A673 (cell line): ENCODE data around the gene PKM. TPM values are rescaled to one million over a fixed set of nuclear protein-coding genes. Genes with fewer than 3 reads are reported as not detected.
"Not testable (repeated sequence)": the region's sequence is repeated elsewhere in the genome, so short reads cannot be mapped to it uniquely, and the experiment has no call there.

Experiments
- BruUV-seq: library from RNA; stranded (reverse); fragments of 400-500 nt; replicated peaks from 2 replicates; lab custom pipeline; 2021; lab: Mats Ljungman, UMichigan
- CTCF ChIA-PET: fragments of 300-600 bp; sonication (Branson Sonifier 250); formaldehyde crosslinking; loops from one replicate; lab custom pipeline; 2022; ENCODE audit warnings: antibody characterized with exemption; lab: Charles Lee
- POLR2A ChIA-PET: fragments of 300-600 bp; sonication (Branson Sonifier 250); formaldehyde crosslinking; loops from one replicate; lab custom pipeline; 2022; ENCODE audit warnings: antibody characterized with exemption; ENCODE audit not compliant: low non-redundant PET; lab: Charles Lee
- DNase-seq: peaks from one replicate; pipeline ENCODE4 v3.0.0-alpha.2; 2015; ENCODE audit warnings: low spot score
- H3K27ac ChIP-seq: fragments of 200-600 bp; sonication (generic); 2 replicates; pipeline ENCODE4 v1.5.1; 2016; ENCODE audit warnings: mixed run types, low read depth, mild to moderate bottlenecking, mixed read lengths, antibody characterized with exemption, low read length; ENCODE audit not compliant: poor library complexity, severe bottlenecking
- H3K27me3 ChIP-seq: fragments of 200-600 bp; sonication (generic); replicated peaks from 2 replicates; pipeline ENCODE4 v1.6.1; 2017; ENCODE audit warnings: mixed run types, low read depth, mild to moderate bottlenecking, mixed read lengths, antibody characterized with exemption, low read length; ENCODE audit not compliant: insufficient read depth, poor library complexity
- H3K36me3 ChIP-seq: fragments of 200-600 bp; sonication (generic); 2 replicates; pipeline ENCODE4 v1.6.1; 2016; ENCODE audit warnings: mixed run types, mild to moderate bottlenecking, mixed read lengths, antibody characterized with exemption, low read length; ENCODE audit not compliant: insufficient read depth, poor library complexity, severe bottlenecking
- H3K4me1 ChIP-seq: fragments of 200-600 bp; sonication (generic); 2 replicates; pipeline ENCODE4 v1.6.1; 2017; ENCODE audit warnings: mixed run types, mild to moderate bottlenecking, mixed read lengths, antibody characterized with exemption, low read length; ENCODE audit not compliant: insufficient read depth, poor library complexity, severe bottlenecking
- H3K4me3 ChIP-seq: fragments of 200-600 bp; sonication (generic); 2 replicates; pipeline ENCODE4 v1.5.1; 2016; ENCODE audit warnings: low read depth, mixed run types, mild to moderate bottlenecking, mixed read lengths, low read length; ENCODE audit not compliant: poor library complexity, severe bottlenecking
- H3K9me3 ChIP-seq: fragments of 200-600 bp; sonication (generic); 2 replicates; pipeline ENCODE4 v1.6.1; 2016; ENCODE audit warnings: mixed run types, low read depth, mild to moderate bottlenecking, mixed read lengths, antibody characterized with exemption, low read length; ENCODE audit not compliant: poor library complexity, severe bottlenecking
- CTCF ChIP-seq: fragments of 300-800, 200-600 bp; sonication (generic); conservative IDR thresholded peaks from 2 replicates; pipeline ENCODE4 v1.5.1; 2017; ENCODE audit warnings: low read depth, mild to moderate bottlenecking, antibody characterized with exemption, low read length, moderate library complexity, mixed read lengths
- EZH2 ChIP-seq: fragments of 200-600 bp; sonication (generic); IDR thresholded peaks from 2 replicates; pipeline ENCODE4 v1.6.1; 2017; ENCODE audit warnings: borderline replicate concordance, low read depth, mild to moderate bottlenecking, mixed read lengths, antibody characterized with exemption, low read length; ENCODE audit not compliant: poor library complexity, severe bottlenecking
- intact Hi-C: fragments of 100-400 bp; cut with micrococcal nuclease; formaldehyde crosslinking; loops from one replicate; pipeline ENCODE4 v1.10.0; 2022; ENCODE audit not compliant: unreplicated experiment
- total RNA-seq: library from RNA; stranded (reverse); gene quantifications from 2 replicates; pipeline ENCODE4 v1.2.3, GENCODE V29; 2021

PKM gene
- total RNA-seq, 1 experiment from 2014 or later = 1,955 TPM

GRCh38 chr15:72173864-72174550 is 57.0 kb downstream of the PKM start:
- H3K4me3 ChIP-seq = no peak overlapping the region
- ChIA-PET POLR2A (no interaction called here), CTCF (interaction anchor here (0.6 kb wide), 1 partner anchor 131 kb away, joined by 5 read pairs; no protein-coding TSS in a partner anchor)
- H3K27me3 ChIP-seq = no peaks in the 10 kb centered on the region
- BruUV-seq = no TSS peak
- H3K4me1 ChIP-seq = no peaks in the 10 kb centered on the region
- H3K36me3 ChIP-seq = no peaks in the 10 kb centered on the region
- DNase-seq = no peak
- intact Hi-C loops = no loop called here
- H3K27ac ChIP-seq = no peak overlapping the region
- TF ChIP-seq CTCF = no peak
- TF ChIP-seq EZH2 = no peak
- no peaks in the 10 kb centered on the region for H3K9me3 ChIP-seq

- no peak overlapping the region for H3K4me3 ChIP-seq
- no peaks in the 10 kb centered on the region for H3K9me3 ChIP-seq
- no TSS peak for BruUV-seq
- no peak overlapping the region for H3K27ac ChIP-seq
- TF ChIP-seq CTCF = no peak
- no peak for TF ChIP-seq EZH2
- DNase-seq = no peak
- POLR2A ChIA-PET = no interaction called here
- H3K4me1 ChIP-seq = peaks cover under 1% of the 10 kb centered on the region
- H3K27me3 ChIP-seq = no peaks in the 10 kb centered on the region
- intact Hi-C loops = no loop called here
- CTCF ChIA-PET = no interaction called here
- H3K36me3 ChIP-seq = no peaks in the 10 kb centered on the region
Measured at GRCh38 chr15:72173401-72173800, 57.6 kb downstream of the PKM start.

GRCh38 chr15:72172796-72173195 is 58.2 kb downstream of the PKM start:
- H3K4me3 ChIP-seq = no peak overlapping the region
- no peak overlapping the region for H3K27ac ChIP-seq
- peaks cover 6% of the 10 kb centered on the region for H3K4me1 ChIP-seq
- no TSS peak for BruUV-seq
- H3K36me3 ChIP-seq = no peaks in the 10 kb centered on the region
- TF ChIP-seq EZH2 (no peak), CTCF (no peak)
- no peaks in the 10 kb centered on the region for H3K27me3 ChIP-seq
- ChIA-PET CTCF (no interaction called here), POLR2A (no interaction called here)
- intact Hi-C loops = no loop called here
- H3K9me3 ChIP-seq = no peaks in the 10 kb centered on the region
- DNase-seq = no peak

GRCh38 chr15:72171978-72172377 is 59.0 kb downstream of the PKM start:
- H3K36me3 ChIP-seq, H3K27me3 ChIP-seq, POLR2A ChIA-PET, H3K4me3 ChIP-seq, BruUV-seq, DNase-seq, H3K9me3 ChIP-seq, H3K4me1 ChIP-seq, intact Hi-C loops, H3K27ac ChIP-seq: not testable (repeated sequence)
- CTCF ChIA-PET = interaction anchor here (0.6 kb wide), 1 partner anchor 14 kb away, joined by 10 read pairs; no protein-coding TSS in a partner anchor
